Measurements from ENCODE around the gene NT5C.

- TF ChIP-seq CTCF (IDR thresholded peaks at IDR 0.05) (no peak), POLR2A (IDR thresholded peaks at IDR 0.05) (no peak)
Observed at GRCh38 chr17:75151930-75152329, 20.4 kb upstream of the NT5C start.

All from adrenal gland (tissue), 5 donors.